HAP-1 (cell line): ENCODE results near the gene FRMD5.

Experiments
- DNase-seq, 2 experiments: peaks; one replicate each; pipeline ENCODE4 v3.0.0-alpha.2; 2016 to 2020; ENCODE audit warnings: low spot score in 2 of 2
- H3K27me3 ChIP-seq: fragments of 250-450 bp; sonication (Bioruptor Pico); 2 replicates; pipeline ENCODE4 v1.5.1; 2020; ENCODE audit warnings: low read depth, mild to moderate bottlenecking, moderate library complexity
- H3K36me3 ChIP-seq: fragments of 250-450 bp; sonication (Bioruptor Pico); replicated peaks from 2 replicates; pipeline ENCODE4 v1.5.1; 2020; ENCODE audit warnings: mild to moderate bottlenecking
- H3K4me1 ChIP-seq: fragments of 250-450 bp; sonication (Bioruptor Pico); 2 replicates; pipeline ENCODE4 v1.5.1; 2020; ENCODE audit warnings: mild to moderate bottlenecking
- H3K4me3 ChIP-seq: fragments of 250-450 bp; sonication (Bioruptor Pico); 2 replicates; pipeline ENCODE4 v1.5.1; 2020; ENCODE audit warnings: mild to moderate bottlenecking, moderate library complexity
- H3K9me3 ChIP-seq: fragments of 250-450 bp; sonication (Bioruptor Pico); 2 replicates; pipeline ENCODE4 v1.5.1; 2020; ENCODE audit warnings: mild to moderate bottlenecking, moderate library complexity
- in situ Hi-C: fragments of 300-500 bp; cut with MboI; formaldehyde crosslinking; loops from 3 replicates; pipeline ENCODE4 v1.14.3; 2020; ENCODE audit warnings: low sequenced_read_pairs, inconsistent platforms, mixed read lengths

FRMD5 gene

GRCh38 chr15:44194323-44195150, 534 bp downstream of the FRMD5 start:
- Histone ChIP-seq H3K9me3 (no peaks in the 10 kb centered on the region), H3K4me3 (peak overlapping the region; percentile 57), H3K27me3 (no peaks in the 10 kb centered on the region), H3K36me3 (no peaks in the 10 kb centered on the region), H3K4me1 (peaks cover 23% of the 10 kb centered on the region)
- peak in 1 of 2 experiments; percentile 53 for DNase-seq
- in situ Hi-C loops: no loop called here

- no peaks in the 10 kb centered on the region for H3K27me3 ChIP-seq
- peak in 1 of 2 experiments; percentile 43 for DNase-seq
- H3K9me3 ChIP-seq: no peaks in the 10 kb centered on the region
- H3K4me3 ChIP-seq: peak overlapping the region; percentile 57
- in situ Hi-C loops: no loop called here
- peaks cover 23% of the 10 kb centered on the region for H3K4me1 ChIP-seq
- H3K36me3 ChIP-seq: no peaks in the 10 kb centered on the region
Observed at GRCh38 chr15:44193651-44194322, 1.3 kb downstream of the FRMD5 start.

- Histone ChIP-seq H3K9me3 (no peaks in the 10 kb centered on the region), H3K4me3 (no peak overlapping the region), H3K27me3 (no peaks in the 10 kb centered on the region), H3K36me3 (no peaks in the 10 kb centered on the region), H3K4me1 (peaks cover 22% of the 10 kb centered on the region)
- DNase-seq: no peak
- in situ Hi-C loops: no loop called here
Observed at GRCh38 chr15:44188795-44189194, 6.3 kb downstream of the FRMD5 start.

- H3K4me3 ChIP-seq: no peak overlapping the region
- H3K27me3 ChIP-seq: no peaks in the 10 kb centered on the region
- in situ Hi-C loops: no loop called here
- H3K9me3 ChIP-seq: no peaks in the 10 kb centered on the region
- H3K4me1 ChIP-seq: peaks cover 2% of the 10 kb centered on the region; the same call in 1 of the 2 replicates
- no peak for DNase-seq
- H3K36me3 ChIP-seq: no peaks in the 10 kb centered on the region
Observed at GRCh38 chr15:44186705-44187104, 8.4 kb downstream of the FRMD5 start.

GRCh38 chr15:44183363-44183762, 11.7 kb downstream of the FRMD5 start:
- no peaks in the 10 kb centered on the region for H3K4me1 ChIP-seq
- no peaks in the 10 kb centered on the region for H3K36me3 ChIP-seq
- DNase-seq: no peak
- H3K27me3 ChIP-seq: no peaks in the 10 kb centered on the region
- in situ Hi-C loops: no loop called here
- no peaks in the 10 kb centered on the region for H3K9me3 ChIP-seq
- H3K4me3 ChIP-seq: no peak overlapping the region

GRCh38 chr15:44181410-44181809, 13.7 kb downstream of the FRMD5 start:
- in situ Hi-C loops: no loop called here
- Histone ChIP-seq H3K4me3 (no peak overlapping the region), H3K4me1 (no peaks in the 10 kb centered on the region), H3K9me3 (no peaks in the 10 kb centered on the region), H3K36me3 (no peaks in the 10 kb centered on the region), H3K27me3 (no peaks in the 10 kb centered on the region)
- no peak for DNase-seq

GRCh38 chr15:44177139-44177538, 17.9 kb downstream of the FRMD5 start:
- Histone ChIP-seq H3K27me3 (no peaks in the 10 kb centered on the region), H3K4me1 (no peaks in the 10 kb centered on the region), H3K36me3 (no peaks in the 10 kb centered on the region), H3K9me3 (no peaks in the 10 kb centered on the region), H3K4me3 (no peak overlapping the region)
- no peak for DNase-seq
- in situ Hi-C loops: no loop called here

- no peaks in the 10 kb centered on the region for H3K9me3 ChIP-seq
- DNase-seq: no peak
- no peaks in the 10 kb centered on the region for H3K36me3 ChIP-seq
- in situ Hi-C loops: no loop called here
- no peaks in the 10 kb centered on the region for H3K27me3 ChIP-seq
- no peak overlapping the region for H3K4me3 ChIP-seq
- no peaks in the 10 kb centered on the region for H3K4me1 ChIP-seq
Observed at GRCh38 chr15:44173813-44174212, 21.3 kb downstream of the FRMD5 start.

- no peaks in the 10 kb centered on the region for H3K27me3 ChIP-seq
- no peaks in the 10 kb centered on the region for H3K4me1 ChIP-seq
- in situ Hi-C loops: no loop called here
- H3K4me3 ChIP-seq: no peak overlapping the region
- H3K36me3 ChIP-seq: no peaks in the 10 kb centered on the region
- DNase-seq: no peak
- no peaks in the 10 kb centered on the region for H3K9me3 ChIP-seq
Observed at GRCh38 chr15:44163370-44163769, 31.7 kb downstream of the FRMD5 start.

GRCh38 chr15:44160796-44161195, 34.3 kb downstream of the FRMD5 start:
- Histone ChIP-seq H3K9me3 (no peaks in the 10 kb centered on the region), H3K4me3 (no peak overlapping the region), H3K4me1 (no peaks in the 10 kb centered on the region), H3K27me3 (no peaks in the 10 kb centered on the region), H3K36me3 (no peaks in the 10 kb centered on the region)
- in situ Hi-C loops: no loop called here
- DNase-seq: no peak

- H3K4me1 ChIP-seq: no peaks in the 10 kb centered on the region
- H3K4me3 ChIP-seq: no peak overlapping the region
- DNase-seq: no peak
- in situ Hi-C loops: no loop called here
- no peaks in the 10 kb centered on the region for H3K36me3 ChIP-seq
- H3K27me3 ChIP-seq: no peaks in the 10 kb centered on the region
- no peaks in the 10 kb centered on the region for H3K9me3 ChIP-seq
Observed at GRCh38 chr15:44159492-44159891, 35.6 kb downstream of the FRMD5 start.

- Histone ChIP-seq H3K36me3 (no peaks in the 10 kb centered on the region), H3K4me1 (no peaks in the 10 kb centered on the region), H3K27me3 (no peaks in the 10 kb centered on the region), H3K9me3 (no peaks in the 10 kb centered on the region), H3K4me3 (no peak overlapping the region)
- DNase-seq: no peak
- in situ Hi-C loops: no loop called here
Observed at GRCh38 chr15:44158111-44158510, 37.0 kb downstream of the FRMD5 start.

GRCh38 chr15:44157679-44158078, 37.4 kb downstream of the FRMD5 start:
- Histone ChIP-seq H3K4me3 (no peak overlapping the region), H3K36me3 (no peaks in the 10 kb centered on the region), H3K4me1 (no peaks in the 10 kb centered on the region), H3K27me3 (no peaks in the 10 kb centered on the region), H3K9me3 (no peaks in the 10 kb centered on the region)
- in situ Hi-C loops: no loop called here
- DNase-seq: no peak

GRCh38 chr15:44153352-44153751, 41.7 kb downstream of the FRMD5 start:
- Histone ChIP-seq H3K27me3 (no peaks in the 10 kb centered on the region), H3K4me1 (no peaks in the 10 kb centered on the region), H3K4me3 (no peak overlapping the region), H3K36me3 (no peaks in the 10 kb centered on the region), H3K9me3 (no peaks in the 10 kb centered on the region)
- in situ Hi-C loops: no loop called here
- no peak for DNase-seq
